ENCODE data around the gene CAP2.

Gene CAP2

GRCh38 chr6:17589406-17590096 lies 196.2 kb downstream of the CAP2 start:
- TF ChIP-seq CTCF (IDR thresholded peaks at IDR 0.05) = no peak

- no peak for TF ChIP-seq CTCF (IDR thresholded peaks at IDR 0.05)
Measured at GRCh38 chr6:17591287-17591686, 197.9 kb downstream of the CAP2 start.

GRCh38 chr6:17593246-17593645 lies 199.9 kb downstream of the CAP2 start:
- TF ChIP-seq CTCF (IDR thresholded peaks at IDR 0.05) = no peak

GRCh38 chr6:17596085-17596484 lies 202.7 kb downstream of the CAP2 start:
- no peak for TF ChIP-seq CTCF (IDR thresholded peaks at IDR 0.05)

GRCh38 chr6:17599877-17600526 lies 206.6 kb downstream of the CAP2 start, which contains the start of gene FAM8A1:
Gene FAM8A1, plus strand, starts transcription at chr6:17600302. Its CDS starts 108 bp downstream, at chr6:17600410.
- TF ChIP-seq CTCF (IDR thresholded peaks at IDR 0.05) = no peak

GRCh38 chr6:17600527-17601385 lies 207.4 kb downstream of the CAP2 start:
- TF ChIP-seq CTCF (IDR thresholded peaks at IDR 0.05) = no peak

- TF ChIP-seq CTCF (IDR thresholded peaks at IDR 0.05) = no peak
Measured at GRCh38 chr6:17601386-17601703, 207.9 kb downstream of the CAP2 start.

All from LNCAP (cell line).